Activated CD4-positive, alpha-beta T cell treated with anti-CD3 and anti-CD28 coated beads for 4 hours (primary cell): ENCODE results near the gene ANKRD30BL.
A peak's percentile ranks its signal among the peaks of the same experiment; 100 is the strongest.
"Not testable (repeated sequence)": the region's sequence is repeated elsewhere in the genome, so short reads cannot be mapped to it uniquely, and the experiment has no call there.

Experiments used
- DNase-seq, 2 donors: peaks; one replicate each; pipeline ENCODE4 v3.0.0-alpha.2; 2020

Gene ANKRD30BL

GRCh38 chr2:132161161-132162124 lies at the start of gene ANKRD30BL:
Gene ANKRD30BL, minus strand, starts transcription at chr2:132161952. Its CDS starts 247 bp downstream, at chr2:132161705.
- DNase-seq: not testable (repeated sequence)

GRCh38 chr2:132202866-132203265 lies 41.1 kb upstream of the ANKRD30BL start:
- DNase-seq: not testable (repeated sequence)

- DNase-seq: not testable (repeated sequence)
Observed at GRCh38 chr2:132192854-132193253, 31.1 kb upstream of the ANKRD30BL start.

GRCh38 chr2:132167100-132167499 lies 5.3 kb upstream of the ANKRD30BL start:
- not testable (repeated sequence) for DNase-seq

GRCh38 chr2:132162125-132162660 lies 441 bp upstream of the ANKRD30BL start:
- not testable (repeated sequence) for DNase-seq

- DNase-seq: peak in 1 of 2 donors; percentile 0
Observed at GRCh38 chr2:132146774-132147173, 15.0 kb downstream of the ANKRD30BL start.
